K562 (cell line): ENCODE measurements around the gene HYPK. TPM values are rescaled to one million over a fixed set of nuclear protein-coding genes. Genes with fewer than 3 reads are reported as not detected.

Source experiments
- ATF6 ChIP-seq: sonication (generic); formaldehyde crosslinking; IDR thresholded peaks from 2 replicates; pipeline ENCODE4 v1.4.0; 2020; ENCODE audit warnings: mild to moderate bottlenecking, missing genetic modification reagents
- BRD9 ChIP-seq: fragments of 450-650 bp; IDR thresholded peaks from 2 replicates; pipeline ENCODE4 v1.6.1; 2018; ENCODE audit warnings: low read depth; ENCODE audit not compliant: partially characterized antibody
- EWSR1 ChIP-seq: fragments of 450-650 bp; IDR thresholded peaks from 2 replicates; pipeline ENCODE4 v1.6.1; 2018; ENCODE audit warnings: borderline replicate concordance, mild to moderate bottlenecking, low read depth, moderate library complexity; ENCODE audit not compliant: partially characterized antibody
- FOXK2 ChIP-seq, 2 experiments: fragments of 450-650 bp; IDR thresholded peaks in 1 of 2; conservative IDR thresholded peaks in 1 of 2; 2 replicates each; pipeline ENCODE4 v1.6.1; 2016; ENCODE audit warnings: low read depth in 2 of 2, mild to moderate bottlenecking in 1 of 2
- HDGF ChIP-seq: fragments of 450-650 bp; IDR thresholded peaks from 2 replicates; pipeline ENCODE4 v1.6.1; 2016
- HEY1 ChIP-seq: fragments of 250-450 bp; sonication (Bioruptor Pico); IDR thresholded peaks from 2 replicates; pipeline ENCODE4 v1.5.0; 2020; ENCODE audit warnings: mild to moderate bottlenecking, moderate library complexity, borderline replicate concordance
- HMBOX1 ChIP-seq: sonication (generic); IDR thresholded peaks from 2 replicates; pipeline ENCODE4 v1.6.1; 2016
- HMGN3 ChIP-seq: IDR thresholded peaks from 2 replicates; pipeline ENCODE4 v1.6.1; 2011; ENCODE audit warnings: borderline replicate concordance, low read depth, mild to moderate bottlenecking, mixed read lengths, low read length; ENCODE audit not compliant: insufficient read length; ENCODE audit errors: extremely low read depth
- HNRNPUL1 ChIP-seq: fragments of 200-400 bp; formaldehyde crosslinking; IDR thresholded peaks from 2 replicates; pipeline ENCODE4 v1.6.1; 2017; ENCODE audit warnings: low read length
- ID3 ChIP-seq, 2 experiments: fragments of 250-450 bp in 1 of 2; fragments of 450-650 bp in 1 of 2; sonication (Bioruptor Pico) in 1 of 2; IDR thresholded peaks; 2 replicates each; pipeline versions ENCODE4 v1.6.1 to v1.8.0; 2016 to 2021; ENCODE audit warnings: mild to moderate bottlenecking in 2 of 2, moderate library complexity in 2 of 2, missing compliant biosample characterization in 1 of 2, missing genetic modification characterization in 1 of 2
- MAFG ChIP-seq: fragments of 450-650 bp; conservative IDR thresholded peaks from 2 replicates; pipeline ENCODE4 v1.6.1; 2016; ENCODE audit warnings: missing genetic modification characterization, missing compliant biosample characterization
- NR2C1 ChIP-seq, 2 experiments: fragments of 450-650 bp; IDR thresholded peaks; 2 replicates each; pipeline ENCODE4 v1.6.1; 2017; ENCODE audit warnings: mild to moderate bottlenecking in 2 of 2, antibody characterized with exemption in 1 of 2, inconsistent platforms in 1 of 2, missing compliant biosample characterization in 1 of 2, missing genetic modification characterization in 1 of 2
- POLR2AphosphoS5 ChIP-seq: IDR thresholded peaks from 2 replicates; pipeline ENCODE4 v1.6.1; 2011; ENCODE audit warnings: mild to moderate bottlenecking, low read depth, low read length, moderate library complexity; ENCODE audit not compliant: control insufficient read depth, insufficient read depth
- RAD51 ChIP-seq: fragments of 450-650 bp; IDR thresholded peaks from 2 replicates; pipeline ENCODE4 v1.7.1; 2016; ENCODE audit warnings: low read depth, mild to moderate bottlenecking, borderline replicate concordance
- RBFOX2 ChIP-seq: fragments of 200-400 bp; formaldehyde crosslinking; IDR thresholded peaks from 2 replicates; pipeline ENCODE4 v1.6.1; 2017; ENCODE audit warnings: low read depth, mild to moderate bottlenecking, low read length, moderate library complexity
- SAFB2 ChIP-seq: fragments of 200-400 bp; formaldehyde crosslinking; IDR thresholded peaks from 2 replicates; pipeline ENCODE4 v1.6.1; 2018; ENCODE audit warnings: borderline replicate concordance, low read length, low read depth, moderate library complexity; ENCODE audit not compliant: severe bottlenecking
- TAL1 ChIP-seq: fragments of 450-650 bp; IDR thresholded peaks from 2 replicates; pipeline ENCODE4 v1.6.1; 2016; ENCODE audit warnings: mild to moderate bottlenecking
- TFAM ChIP-seq: fragments of 250-450 bp; sonication (Bioruptor Pico); conservative IDR thresholded peaks from 2 replicates; pipeline ENCODE4 v1.5.0; 2021; ENCODE audit warnings: mild to moderate bottlenecking, moderate library complexity
- ZBED1 ChIP-seq: IDR thresholded peaks from 2 replicates; pipeline ENCODE4 v1.6.1; 2014
- ZFPM2 ChIP-seq: fragments of 250-450 bp; sonication (Bioruptor Pico); IDR thresholded peaks from 2 replicates; pipeline ENCODE4 v1.5.1; 2022; ENCODE audit warnings: mild to moderate bottlenecking
- ZNF24 ChIP-seq: fragments of 450-650 bp; IDR thresholded peaks from 2 replicates; pipeline ENCODE4 v1.6.1; 2016
- polyA plus RNA-seq, 8 experiments: library from polyadenylated mRNA; depleted of rRNA in 4 of 8; stranded (reverse) in 5 of 8; unstranded in 3 of 8; fragments of >200 nt; fragmentation: Nextera tagmentation in 2 of 8; fragmentation: Illumina TruSeq in 1 of 8; extraction: Ambion mirVana in 2 of 8; extraction: Trizol in 1 of 8; gene quantifications; 2 replicates each; pipeline versions ENCODE4 v1.2.1 to v1.2.3, GENCODE V29; 2011 to 2014; ENCODE audit warnings: inconsistent platforms in 1 of 8, missing spikeins in 1 of 8
- total RNA-seq, 7 experiments: library from RNA; depleted of rRNA in 6 of 7; stranded (reverse); fragments of >200 nt in 6 of 7; fragmentation: Illumina TruSeq in 2 of 7; extraction: Trizol in 2 of 7; gene quantifications; 2 replicates each; pipeline versions ENCODE4 v1.2.1 to v1.2.3, GENCODE V29; 2011 to 2021; ENCODE audit warnings: low replicate concordance in 1 of 7

Gene HYPK
- total and polyA plus RNA-seq, 9 of the 15 experiments (the other 6 are each of a cell fraction or from before 2014, with no cell fraction given) = 7.2 to 28.0 (median 21.1) TPM

- TF ChIP-seq HEY1 (CRISPR knock-in tag) (no peak), ATF6 (CRISPR knock-in tag) (peak; percentile 97), FOXK2 (conservative IDR thresholded peaks at IDR 0.05 in 1 of 2, IDR thresholded peaks at IDR 0.05 in 1 of 2; ENCODE audit: low read depth in 2 of 2) (no peak), HDGF (no peak), RBFOX2 (peak; percentile 89), NR2C1 (IDR thresholded peaks at IDR 0.05) (peak; percentile 58), NR2C1 (tag; IDR thresholded peaks at IDR 0.05) (peak; percentile 66), BRD9 (no peak), HMBOX1 (no peak), ZNF24 (peak; percentile 54; the same call in 1 of the 2 replicates), EWSR1 (no peak), HMGN3 (peak; percentile 43), TAL1 (no peak), ZFPM2 (CRISPR knock-in tag) (no peak), RAD51 (no peak), HNRNPUL1 (no peak), ZBED1 (no peak), SAFB2 (no peak), POLR2AphosphoS5 (peak; percentile 81), TFAM (no peak), ID3 (CRISPR knock-in tag; IDR thresholded peaks at IDR 0.05) (no peak), ID3 (tag; IDR thresholded peaks at IDR 0.05) (no peak), MAFG (tag) (no peak)
Measured at GRCh38 chr15:43826508-43827341, 26.3 kb downstream of the HYPK start, which contains the start of gene WDR76 (continued).
